BJ (cell line): ENCODE measurements around the gene LITAF. TPM values are rescaled to one million over a fixed set of nuclear protein-coding genes. Genes with fewer than 3 reads are reported as not detected.

Experiments used
- CTCF ChIA-PET: fragments of 350-600 bp; formaldehyde crosslinking; extraction: SDS; loops from one replicate; lab custom pipeline; 2021; ENCODE audit warnings: antibody characterized with exemption, inconsistent platforms; lab: Yijun Ruan, JAX
- POLR2A ChIA-PET: fragments of 300-600 bp; sonication (Branson Sonifier 250); formaldehyde crosslinking; extraction: SDS; loops from one replicate; lab custom pipeline; 2021; ENCODE audit warnings: antibody characterized with exemption; lab: Charles Lee
- DNase-seq: peaks from one replicate; pipeline ENCODE4 v3.0.0-alpha.2; 2011; ENCODE audit warnings: low read depth
- H3K27me3 ChIP-seq: 2 replicates; pipeline ENCODE4 v1.6.0; 2011; ENCODE audit warnings: low read length; ENCODE audit not compliant: control insufficient read depth, insufficient read depth
- H3K36me3 ChIP-seq: 2 replicates; pipeline ENCODE4 v1.5.1; 2011; ENCODE audit warnings: low read length; ENCODE audit not compliant: control insufficient read depth, insufficient read depth
- H3K4me3 ChIP-seq: 2 replicates; pipeline ENCODE4 v1.5.1; 2011; ENCODE audit warnings: low read depth, mild to moderate bottlenecking, control low read depth, low read length
- CTCF ChIP-seq: IDR thresholded peaks from 2 replicates; pipeline ENCODE4 v1.5.1; 2011; ENCODE audit warnings: low read depth, mild to moderate bottlenecking, control low read depth, inconsistent platforms, low read length, moderate library complexity; ENCODE audit not compliant: insufficient read depth
- polyA plus RNA-seq: library from polyadenylated mRNA; depleted of rRNA; stranded (reverse); fragments of >200 nt; gene quantifications from 2 replicates; pipeline ENCODE4 v1.2.3, GENCODE V29; 2011

Gene LITAF
- polyA plus RNA-seq, 1 experiment, result 212 TPM

GRCh38 chr16:11503566-11503965 is 83.2 kb downstream of the LITAF start:
- no peak for DNase-seq
- ChIA-PET CTCF (interaction anchor here (0.7 kb wide), 1 partner anchor 10 kb away, joined by 3 read pairs; no protein-coding TSS in a partner anchor), POLR2A (no interaction called here)
- Histone ChIP-seq H3K27me3 (no peaks in the 10 kb centered on the region), H3K4me3 (no peak overlapping the region), H3K36me3 (no peaks in the 10 kb centered on the region)
- TF ChIP-seq CTCF, result no peak

- Histone ChIP-seq H3K36me3 (no peaks in the 10 kb centered on the region), H3K4me3 (no peak overlapping the region), H3K27me3 (no peaks in the 10 kb centered on the region)
- ChIA-PET POLR2A (no interaction called here), CTCF (interaction anchor here (1.8 kb wide), 1 partner anchor 30 kb away, joined by 4 read pairs; no protein-coding TSS in a partner anchor)
- DNase-seq, result no peak
- TF ChIP-seq CTCF, result no peak
Observed at GRCh38 chr16:11502239-11502638, 84.5 kb downstream of the LITAF start.

- TF ChIP-seq CTCF, result no peak
- DNase-seq, result no peak
- POLR2A ChIA-PET, result no interaction called here
- H3K36me3 ChIP-seq, result no peaks in the 10 kb centered on the region
- H3K4me3 ChIP-seq, result no peak overlapping the region
- H3K27me3 ChIP-seq, result no peaks in the 10 kb centered on the region
- CTCF ChIA-PET, result interaction anchor here (1.8 kb wide), 1 partner anchor 31 kb away, joined by 4 read pairs; no protein-coding TSS in a partner anchor
Observed at GRCh38 chr16:11501632-11502031, 85.1 kb downstream of the LITAF start.

- POLR2A ChIA-PET, result no interaction called here
- no peak for DNase-seq
- H3K4me3 ChIP-seq, result no peak overlapping the region
- no peaks in the 10 kb centered on the region for H3K27me3 ChIP-seq
- H3K36me3 ChIP-seq, result no peaks in the 10 kb centered on the region
- no peak for TF ChIP-seq CTCF
- CTCF ChIA-PET, result interaction anchor here (1.8 kb wide), 1 partner anchor 31 kb away, joined by 4 read pairs; no protein-coding TSS in a partner anchor
Observed at GRCh38 chr16:11500700-11501346, 85.9 kb downstream of the LITAF start.

GRCh38 chr16:11499295-11500089 is 87.2 kb downstream of the LITAF start:
- H3K27me3 ChIP-seq, result no peaks in the 10 kb centered on the region
- ChIA-PET POLR2A (no interaction called here), CTCF (no interaction called here)
- no peaks in the 10 kb centered on the region for H3K36me3 ChIP-seq
- DNase-seq, result no peak
- TF ChIP-seq CTCF, result no peak
- no peak overlapping the region for H3K4me3 ChIP-seq
